Liver (tissue), 9 donors: ENCODE results near the gene SLC39A6. TPM values are rescaled to one million over a fixed set of nuclear protein-coding genes. Genes with fewer than 3 reads are reported as not detected.

ENCODE experiments used
- DNase-seq: peaks from one replicate; pipeline ENCODE4 v3.0.0-alpha.2; 2017; ENCODE audit warnings: low spot score
- H3K27ac ChIP-seq, 2 donors: one replicate each; pipeline ENCODE4 v1.7.0; 2013; ENCODE audit warnings: inconsistent platforms in 2 of 2, low read length in 2 of 2, control low read depth in 1 of 2, low read depth in 1 of 2, mild to moderate bottlenecking in 1 of 2
- H3K27me3 ChIP-seq, 4 donors: one replicate each; pipeline versions ENCODE4 v1.6.1 to v1.7.0; 2013; ENCODE audit warnings: low read length in 3 of 4, inconsistent platforms in 1 of 4, mild to moderate bottlenecking in 1 of 4, moderate library complexity in 1 of 4; ENCODE audit not compliant: control insufficient read depth in 4 of 4, insufficient read depth in 4 of 4
- H3K36me3 ChIP-seq, 4 donors: one replicate each; pipeline versions ENCODE4 v1.6.1 to v1.7.0; 2013; ENCODE audit warnings: low read length in 3 of 4, mild to moderate bottlenecking in 3 of 4, low read depth in 1 of 4, moderate library complexity in 1 of 4; ENCODE audit not compliant: control insufficient read depth in 4 of 4, insufficient read depth in 3 of 4
- H3K4me1 ChIP-seq, 4 donors: one replicate each; pipeline versions ENCODE4 v1.6.1 to v1.7.0; 2013; ENCODE audit warnings: low read length in 3 of 4, mild to moderate bottlenecking in 3 of 4, moderate library complexity in 1 of 4; ENCODE audit not compliant: control insufficient read depth in 4 of 4, insufficient read depth in 4 of 4
- H3K4me3 ChIP-seq, 3 donors: one replicate each; pipeline versions ENCODE4 v1.6.1 to v1.7.0; 2013; ENCODE audit warnings: low read length in 3 of 3, control low read depth in 1 of 3, low read depth in 1 of 3, mild to moderate bottlenecking in 1 of 3
- H3K9ac ChIP-seq, 2 donors: one replicate each; pipeline ENCODE4 v1.7.0; 2013; ENCODE audit warnings: low read length in 2 of 2, mild to moderate bottlenecking in 2 of 2, moderate library complexity in 2 of 2, control low read depth in 1 of 2, low read depth in 1 of 2
- H3K9me3 ChIP-seq, 4 donors: one replicate each; pipeline versions ENCODE4 v1.6.1 to v1.7.0; 2013; ENCODE audit warnings: low read length in 3 of 4; ENCODE audit not compliant: control insufficient read depth in 4 of 4
- ATF3 ChIP-seq: IDR thresholded peaks from 2 replicates; pipeline ENCODE4 v1.6.1; 2016; ENCODE audit warnings: antibody characterized with exemption
- CTCF ChIP-seq: fragments of 150-350 bp; IDR thresholded peaks from 2 replicates; pipeline ENCODE4 v1.5.1; 2017; ENCODE audit warnings: improper control_type of control experiment, low read depth, low read length; ENCODE audit not compliant: missing input control
- FOXA1 ChIP-seq: IDR thresholded peaks from 2 replicates; pipeline ENCODE4 v1.6.1; 2016; ENCODE audit warnings: antibody characterized with exemption
- FOXA2 ChIP-seq: IDR thresholded peaks from 2 replicates; pipeline ENCODE4 v1.6.1; 2016; ENCODE audit warnings: antibody characterized with exemption
- GABPA ChIP-seq, 2 donors: IDR thresholded peaks in 1 of 2; conservative IDR thresholded peaks in 1 of 2; 2 replicates each; pipeline ENCODE4 v1.6.1; 2016; ENCODE audit warnings: antibody characterized with exemption in 2 of 2, mild to moderate bottlenecking in 1 of 2, moderate library complexity in 1 of 2
- HNF4A ChIP-seq, 2 donors: conservative IDR thresholded peaks; 2 replicates each; pipeline ENCODE4 v1.6.1; 2016; ENCODE audit warnings: antibody characterized with exemption in 2 of 2, mild to moderate bottlenecking in 2 of 2
- HNF4G ChIP-seq: IDR thresholded peaks from 2 replicates; pipeline ENCODE4 v1.6.1; 2016; ENCODE audit warnings: antibody characterized with exemption
- JUND ChIP-seq, 2 donors: IDR thresholded peaks; 2 replicates each; pipeline ENCODE4 v1.6.1; 2016; ENCODE audit warnings: antibody characterized with exemption in 2 of 2
- MAX ChIP-seq: IDR thresholded peaks from 2 replicates; pipeline ENCODE4 v1.6.1; 2016; ENCODE audit warnings: antibody characterized with exemption
- NR2F2 ChIP-seq: IDR thresholded peaks from 2 replicates; pipeline ENCODE4 v1.6.1; 2016; ENCODE audit warnings: antibody characterized with exemption
- RAD21 ChIP-seq, 2 donors: IDR thresholded peaks; 2 replicates each; pipeline ENCODE4 v1.6.1; 2016; ENCODE audit warnings: antibody characterized with exemption in 2 of 2, mild to moderate bottlenecking in 2 of 2
- REST ChIP-seq: IDR thresholded peaks from 2 replicates; pipeline ENCODE4 v1.6.1; 2016; ENCODE audit warnings: antibody characterized with exemption, mild to moderate bottlenecking
- RXRA ChIP-seq, 2 donors: IDR thresholded peaks; 2 replicates each; pipeline ENCODE4 v1.6.1; 2017 to 2018; ENCODE audit warnings: antibody characterized with exemption in 2 of 2, mild to moderate bottlenecking in 1 of 2
- SP1 ChIP-seq: IDR thresholded peaks from 2 replicates; pipeline ENCODE4 v1.6.1; 2018; ENCODE audit warnings: antibody characterized with exemption, mild to moderate bottlenecking
- TAF1 ChIP-seq: conservative IDR thresholded peaks from 2 replicates; pipeline ENCODE4 v1.6.1; 2016; ENCODE audit warnings: antibody characterized with exemption, mild to moderate bottlenecking
- YY1 ChIP-seq: IDR thresholded peaks from 2 replicates; pipeline ENCODE4 v1.6.1; 2016; ENCODE audit warnings: antibody characterized with exemption, mild to moderate bottlenecking
- WGBS: extraction: QIAGEN DNeasy Blood & Tissue Kit; methylation state at CpG from one replicate; pipeline ENCODE4 v1.1.7; 2013; 5-methylcytosine and 5-hydroxymethylcytosine counted together
- polyA plus RNA-seq, 2 donors: library from polyadenylated mRNA; stranded (reverse) in 1 of 2; unstranded in 1 of 2; fragments of 200-250 nt in 1 of 2; fragments of >200 nt in 1 of 2; fragmentation: Nextera tagmentation in 1 of 2; extraction: Ambion mirVana in 1 of 2; gene quantifications; one replicate each; pipeline versions ENCODE4 v1.2.1 to v1.2.3, GENCODE V29; 2013 to 2015
- total RNA-seq, 2 donors: library from RNA; depleted of rRNA; stranded (reverse); fragments of >200 nt; gene quantifications; one replicate each; pipeline ENCODE4 v1.2.3, GENCODE V29; 2014
- donor health status: healthy.
- donor health status: healthy.
- donor health status: healthy.
- donor health status: healthy.
- donor health status: healthy.

The SLC39A6 gene
- total and polyA plus RNA-seq, 4 donors = 4.6 to 16.6 (median 8.3) TPM

- peaks cover 1 to 51% (median 30%) of the 10 kb centered on the region in 4 donors for H3K36me3 ChIP-seq
- no peak overlapping the region for H3K4me3 ChIP-seq
Observed at GRCh38 chr18:36112302-36112701, 16.8 kb downstream of the SLC39A6 start.

GRCh38 chr18:36109737-36110136 is 19.4 kb downstream of the SLC39A6 start:
- Histone ChIP-seq H3K9me3 (no peaks in the 10 kb centered on the region), H3K27me3 (no peaks in the 10 kb centered on the region), H3K4me1 (no peaks in the 10 kb centered on the region), H3K36me3 (peaks cover 1 to 40% (median 21%) of the 10 kb centered on the region in 4 donors), H3K4me3 (no peak overlapping the region), H3K9ac (no peak overlapping the region), H3K27ac (no peak overlapping the region)
- DNase-seq = no peak
- TF ChIP-seq JUND (IDR thresholded peaks at IDR 0.05) = no peak
- TF ChIP-seq YY1 = no peak
- no peak for TF ChIP-seq ATF3
- TF ChIP-seq NR2F2 = no peak
- no peak for TF ChIP-seq HNF4G
- TF ChIP-seq FOXA2 = no peak
- TF ChIP-seq TAF1 = no peak
- TF ChIP-seq MAX = no peak
- no peak for TF ChIP-seq GABPA (IDR thresholded peaks at IDR 0.05 in 1 of 2, conservative IDR thresholded peaks at IDR 0.05 in 1 of 2)
- no peak for TF ChIP-seq REST
- TF ChIP-seq CTCF = no peak
- no peak for TF ChIP-seq HNF4A (conservative IDR thresholded peaks at IDR 0.05)
- TF ChIP-seq SP1 = no peak
- TF ChIP-seq RAD21 (IDR thresholded peaks at IDR 0.05) = no peak
- no peak for TF ChIP-seq RXRA (IDR thresholded peaks at IDR 0.05)
- no peak for TF ChIP-seq FOXA1
- 94% methylated on average over 1 of the region's 1 CpG for WGBS

More at GRCh38 chr18:36112302-36112701, 16.8 kb downstream of the SLC39A6 start:
- Histone ChIP-seq H3K27ac (no peak overlapping the region), H3K9ac (no peak overlapping the region), H3K9me3 (no peaks in the 10 kb centered on the region), H3K4me1 (no peaks in the 10 kb centered on the region), H3K27me3 (no peaks in the 10 kb centered on the region)
- no peak for DNase-seq
- TF ChIP-seq NR2F2 (no peak), REST (no peak), RXRA (IDR thresholded peaks at IDR 0.05) (peak in 1 of 2 donors; percentile 34)
